OCI-LY7 (cell line): ENCODE measurements around the gene GMDS. TPM values are rescaled to one million over a fixed set of nuclear protein-coding genes. Genes with fewer than 3 reads are reported as not detected.

Experiments used
- BruUV-seq: library from RNA; stranded (reverse); fragments of 400-500 nt; replicated peaks from 2 replicates; lab custom pipeline; 2021; lab: Mats Ljungman, UMichigan
- CTCF ChIA-PET: fragments of 300-600 bp; sonication (Branson Sonifier 250); formaldehyde crosslinking; loops from one replicate; lab custom pipeline; 2022; ENCODE audit warnings: antibody characterized with exemption; ENCODE audit not compliant: unreplicated experiment; lab: Charles Lee
- POLR2A ChIA-PET: fragments of 300-600 bp; sonication (Branson Sonifier 250); formaldehyde crosslinking; loops from one replicate; lab custom pipeline; 2022; ENCODE audit warnings: antibody characterized with exemption; lab: Charles Lee
- DNase-seq: peaks from one replicate; pipeline ENCODE4 v3.0.0-alpha.2; 2015; ENCODE audit warnings: low spot score
- H2AFZ ChIP-seq: fragments of 200-600 bp; sonication (generic), shearing (Covaris generic); 2 replicates; pipeline ENCODE4 v1.6.1; 2014; ENCODE audit warnings: mild to moderate bottlenecking, antibody characterized with exemption, low read length, moderate library complexity
- H3K27ac ChIP-seq: fragments of 200-600 bp; sonication (generic); 2 replicates; pipeline ENCODE4 v1.5.1; 2014; ENCODE audit warnings: mixed run types, low read depth, mild to moderate bottlenecking, moderate library complexity, low read length, inconsistent platforms; ENCODE audit not compliant: poor library complexity, severe bottlenecking
- H3K36me3 ChIP-seq: fragments of 200-600 bp; sonication (generic); 2 replicates; pipeline ENCODE4 v1.6.1; 2014; ENCODE audit warnings: mild to moderate bottlenecking, antibody characterized with exemption, low read length, moderate library complexity, mixed read lengths; ENCODE audit not compliant: insufficient read depth
- H3K4me1 ChIP-seq: fragments of 200-600 bp; sonication (generic); 2 replicates; pipeline ENCODE4 v1.5.1; 2014; ENCODE audit warnings: mild to moderate bottlenecking, low read length; ENCODE audit not compliant: insufficient read depth, poor library complexity, severe bottlenecking
- H3K4me2 ChIP-seq: fragments of 200-600 bp; sonication (generic); 2 replicates; pipeline ENCODE4 v1.6.1; 2014; ENCODE audit warnings: mild to moderate bottlenecking, low read length
- H3K4me3 ChIP-seq: fragments of 200-600 bp; sonication (generic); 2 replicates; pipeline ENCODE4 v1.5.1; 2014; ENCODE audit warnings: mild to moderate bottlenecking, low read depth, low read length; ENCODE audit not compliant: poor library complexity, severe bottlenecking
- H3K79me2 ChIP-seq: fragments of 200-600 bp; sonication (generic); 2 replicates; pipeline ENCODE4 v1.6.1; 2016; ENCODE audit warnings: low read depth, mild to moderate bottlenecking, low read length, moderate library complexity, mixed read lengths; ENCODE audit not compliant: insufficient read depth
- H3K9me2 ChIP-seq: fragments of 200-600 bp; sonication (generic); 2 replicates; pipeline ENCODE4 v1.6.1; 2016; ENCODE audit warnings: mild to moderate bottlenecking, low read length, mixed read lengths; ENCODE audit not compliant: insufficient read depth
- H3K9me3 ChIP-seq: fragments of 200-600 bp; sonication (generic); 2 replicates; pipeline ENCODE4 v1.6.1; 2014; ENCODE audit warnings: mild to moderate bottlenecking, mixed run types, low read length, mixed read lengths
- H4K20me1 ChIP-seq: fragments of 200-600 bp; sonication (generic); 2 replicates; pipeline ENCODE4 v1.6.1; 2014; ENCODE audit warnings: mild to moderate bottlenecking, antibody characterized with exemption, low read length, moderate library complexity, mixed read lengths; ENCODE audit not compliant: insufficient read depth
- EZH2phosphoT487 ChIP-seq: fragments of 200-600 bp; sonication (generic); IDR thresholded peaks from 2 replicates; pipeline ENCODE4 v1.6.1; 2018; ENCODE audit warnings: low read depth, borderline replicate concordance, mild to moderate bottlenecking, mixed run types, antibody characterized with exemption, low read length, moderate library complexity, mixed read lengths
- intact Hi-C: fragments of 100-400 bp; cut with micrococcal nuclease; formaldehyde crosslinking; loops from one replicate; pipeline ENCODE4 v1.10.0; 2022; ENCODE audit not compliant: unreplicated experiment
- total RNA-seq, 2 experiments: library from RNA; depleted of rRNA in 1 of 2; stranded (reverse); fragments of >200 nt in 1 of 2; shearing (Covaris generic) in 1 of 2; gene quantifications; 2 replicates each; pipeline ENCODE4 v1.2.3, GENCODE V29; 2014 to 2022
- TF ChIP-seq, protein P1 (sequence below): fragments of 200-600 bp; sonication (generic); conservative IDR thresholded peaks from 2 replicates; pipeline ENCODE4 v1.5.1; 2014; ENCODE audit warnings: mild to moderate bottlenecking, antibody characterized with exemption, low read length, moderate library complexity, mixed read lengths

Gene GMDS
- total RNA-seq, 2 experiments from 2014 or later, result 9.9 to 26.8 TPM

DNA sequence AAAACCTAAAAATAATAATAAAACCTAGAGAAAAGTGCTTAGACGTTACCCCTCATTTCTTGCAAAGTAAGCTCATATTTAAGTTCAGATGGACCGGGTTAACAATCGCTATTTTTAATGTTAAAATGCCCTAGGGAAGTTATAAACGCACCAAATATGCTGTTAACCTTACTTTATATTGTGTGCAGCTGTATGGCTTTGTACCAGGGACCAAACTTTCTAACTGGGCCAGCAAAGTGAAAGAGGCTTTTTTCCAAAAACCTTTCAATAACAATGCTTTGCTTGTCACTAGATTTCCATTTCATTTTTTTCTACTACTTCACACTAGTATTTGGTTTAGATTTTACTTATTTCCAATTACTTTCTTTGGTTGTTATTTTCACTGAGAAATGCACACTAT is 387.2 kb downstream of the GMDS start:
- ChIA-PET POLR2A (interaction anchor here (1.1 kb wide), 1 partner anchor 17 kb away, joined by 4 read pairs; no protein-coding TSS in a partner anchor), CTCF (no interaction called here)
- BruUV-seq, result no TSS peak
- Histone ChIP-seq H3K79me2 (no peaks in the 10 kb centered on the region), H3K36me3 (no peaks in the 10 kb centered on the region), H3K27ac (no peak overlapping the region), H2AFZ (no peak overlapping the region), H3K4me3 (no peak overlapping the region), H3K9me3 (no peaks in the 10 kb centered on the region), H3K4me1 (peaks cover 10% of the 10 kb centered on the region), H3K4me2 (peak overlapping the region; percentile 10; the same call in 1 of the 2 replicates), H4K20me1 (no peaks in the 10 kb centered on the region), H3K9me2 (no peaks in the 10 kb centered on the region)
- intact Hi-C loops, result no loop called here
- no peak for DNase-seq
- TF ChIP-seq, protein P1, sequence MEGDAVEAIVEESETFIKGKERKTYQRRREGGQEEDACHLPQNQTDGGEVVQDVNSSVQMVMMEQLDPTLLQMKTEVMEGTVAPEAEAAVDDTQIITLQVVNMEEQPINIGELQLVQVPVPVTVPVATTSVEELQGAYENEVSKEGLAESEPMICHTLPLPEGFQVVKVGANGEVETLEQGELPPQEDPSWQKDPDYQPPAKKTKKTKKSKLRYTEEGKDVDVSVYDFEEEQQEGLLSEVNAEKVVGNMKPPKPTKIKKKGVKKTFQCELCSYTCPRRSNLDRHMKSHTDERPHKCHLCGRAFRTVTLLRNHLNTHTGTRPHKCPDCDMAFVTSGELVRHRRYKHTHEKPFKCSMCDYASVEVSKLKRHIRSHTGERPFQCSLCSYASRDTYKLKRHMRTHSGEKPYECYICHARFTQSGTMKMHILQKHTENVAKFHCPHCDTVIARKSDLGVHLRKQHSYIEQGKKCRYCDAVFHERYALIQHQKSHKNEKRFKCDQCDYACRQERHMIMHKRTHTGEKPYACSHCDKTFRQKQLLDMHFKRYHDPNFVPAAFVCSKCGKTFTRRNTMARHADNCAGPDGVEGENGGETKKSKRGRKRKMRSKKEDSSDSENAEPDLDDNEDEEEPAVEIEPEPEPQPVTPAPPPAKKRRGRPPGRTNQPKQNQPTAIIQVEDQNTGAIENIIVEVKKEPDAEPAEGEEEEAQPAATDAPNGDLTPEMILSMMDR, result no peak
- no peak for TF ChIP-seq EZH2phosphoT487

DNA sequence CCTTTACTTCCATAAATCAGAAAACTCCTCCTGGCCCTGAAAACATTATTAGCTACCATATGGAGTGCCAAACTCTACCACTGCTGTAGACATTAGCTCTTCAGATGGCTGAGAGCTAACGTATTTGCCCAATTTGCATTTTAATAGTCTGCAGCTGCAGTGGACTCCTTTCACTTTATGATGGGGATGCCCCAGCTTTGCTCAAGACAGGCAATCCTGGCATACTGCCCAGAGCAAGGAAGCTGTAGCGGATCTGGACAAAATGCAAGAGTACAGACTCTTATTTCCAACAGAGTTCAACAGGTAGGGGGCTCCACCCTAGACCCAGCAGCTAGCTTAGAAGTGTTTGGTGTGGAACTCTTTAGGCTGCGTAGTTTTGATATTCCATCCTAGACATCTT is 389.0 kb downstream of the GMDS start:
- H3K36me3 ChIP-seq, result no peaks in the 10 kb centered on the region
- H3K27ac ChIP-seq, result no peak overlapping the region
- no peaks in the 10 kb centered on the region for H4K20me1 ChIP-seq
- H3K4me2 ChIP-seq, result peak overlapping the region; percentile 49; the same call in 1 of the 2 replicates
- TF ChIP-seq, protein P1, result peak; percentile 34
- no peak for TF ChIP-seq EZH2phosphoT487
- no peaks in the 10 kb centered on the region for H3K79me2 ChIP-seq
- no peak overlapping the region for H2AFZ ChIP-seq
- ChIA-PET POLR2A (no interaction called here), CTCF (no interaction called here)
- peaks cover 16% of the 10 kb centered on the region for H3K4me1 ChIP-seq
- intact Hi-C loops, result no loop called here
- no peaks in the 10 kb centered on the region for H3K9me3 ChIP-seq
- BruUV-seq, result no TSS peak
- peak; percentile 31 for DNase-seq
- no peaks in the 10 kb centered on the region for H3K9me2 ChIP-seq
- no peak overlapping the region for H3K4me3 ChIP-seq

- no peak overlapping the region for H3K27ac ChIP-seq
- H2AFZ ChIP-seq, result no peak overlapping the region
- intact Hi-C loops, result no loop called here
- POLR2A ChIA-PET, result no interaction called here
- H4K20me1 ChIP-seq, result no peaks in the 10 kb centered on the region
- H3K9me3 ChIP-seq, result no peaks in the 10 kb centered on the region
- no peaks in the 10 kb centered on the region for H3K79me2 ChIP-seq
- no peaks in the 10 kb centered on the region for H3K9me2 ChIP-seq
- no peak overlapping the region for H3K4me3 ChIP-seq
- no TSS peak for BruUV-seq
- H3K4me2 ChIP-seq, result peak overlapping the region; percentile 49; the same call in 1 of the 2 replicates
- H3K36me3 ChIP-seq, result no peaks in the 10 kb centered on the region
- no peak for DNase-seq
- TF ChIP-seq, protein P1, result no peak
- no peak for TF ChIP-seq EZH2phosphoT487
- CTCF ChIA-PET, result no interaction called here
- H3K4me1 ChIP-seq, result peaks cover 16% of the 10 kb centered on the region
Measured at GRCh38 chr6:1855890-1856289, 389.5 kb downstream of the GMDS start.
